ENCODE measurements around the gene ARFGAP1. TPM values are rescaled to one million over a fixed set of nuclear protein-coding genes. Genes with fewer than 3 reads are reported as not detected.

Gene ARFGAP1
- total RNA-seq, 1 donor from 2014 or later: 220 TPM

- Histone ChIP-seq H3K9me3 (ENCODE audit: insufficient read depth, low read depth, low read length) (no peaks in the 10 kb centered on the region), H3K27ac (ENCODE audit: low read depth, low read length) (no peak overlapping the region), H2AFZ (ENCODE audit: low read depth, low read length) (no peak overlapping the region), H3K36me3 (ENCODE audit: insufficient read depth, low read length) (peaks cover 2% of the 10 kb centered on the region), H3K4me3 (ENCODE audit: insufficient read depth, low read depth, low read length) (no peak overlapping the region), H3K27me3 (ENCODE audit: insufficient read depth, low read length) (peaks cover 16% of the 10 kb centered on the region), H3K4me2 (ENCODE audit: low read length) (no peak overlapping the region), H3K4me1 (ENCODE audit: insufficient read depth, low read length) (no peaks in the 10 kb centered on the region), H3K79me2 (ENCODE audit: insufficient read depth, low read length) (no peaks in the 10 kb centered on the region), H4K20me1 (ENCODE audit: insufficient read depth, low read length) (peaks cover 52% of the 10 kb centered on the region), H3K9ac (ENCODE audit: low read length) (no peak overlapping the region)
- H3K27me3 Mint-ChIP-seq (ENCODE audit: low read depth, unreplicated experiment): no peaks in the 10 kb centered on the region
- no peak overlapping the region for H3K4me3 Mint-ChIP-seq (ENCODE audit: unreplicated experiment)
- FAIRE-seq (no peak), DNase-seq (ENCODE audit: low read depth) (no peak)
- no peak for TF ChIP-seq CTCF (IDR thresholded peaks at IDR 0.05; ENCODE audit: insufficient read depth, low read depth, low read length)
- no peak for TF ChIP-seq EZH2 (IDR thresholded peaks at IDR 0.05; ENCODE audit: insufficient read depth, low read length)
- no peaks in the 10 kb centered on the region for H3K9me3 Mint-ChIP-seq (ENCODE audit: unreplicated experiment)
- H3K4me1 Mint-ChIP-seq (ENCODE audit: low read depth, unreplicated experiment): peaks cover 5% of the 10 kb centered on the region
- H3K27ac Mint-ChIP-seq (ENCODE audit: unreplicated experiment): peak overlapping the region; percentile 34
- no peaks in the 10 kb centered on the region for H3K36me3 Mint-ChIP-seq (ENCODE audit: low read depth, unreplicated experiment)
Observed at GRCh38 chr20:63292292-63292701, 19.7 kb downstream of the ARFGAP1 start.

- no peak within 1 kb of the TSS for H3K4me2 ChIP-seq (ENCODE audit: low read length)
- H3K79me2 ChIP-seq (ENCODE audit: insufficient read depth, low read length): no peaks in the 10 kb centered on the region
- no peak for TF ChIP-seq CTCF (IDR thresholded peaks at IDR 0.05; ENCODE audit: insufficient read depth, low read depth, low read length)
- H3K36me3 Mint-ChIP-seq (ENCODE audit: low read depth, unreplicated experiment): no peaks in the 10 kb centered on the region
- peak within 1 kb of the TSS; percentile 34 for H3K27ac Mint-ChIP-seq (ENCODE audit: unreplicated experiment)
- no peak within 1 kb of the TSS for H2AFZ ChIP-seq (ENCODE audit: low read depth, low read length)
- H3K9me3 ChIP-seq (ENCODE audit: insufficient read depth, low read depth, low read length): no peaks in the 10 kb centered on the region
- H3K9ac ChIP-seq (ENCODE audit: low read length): no peak within 1 kb of the TSS
- no peak within 1 kb of the TSS for H3K27ac ChIP-seq (ENCODE audit: low read depth, low read length)
- H3K4me1 ChIP-seq (ENCODE audit: insufficient read depth, low read length): no peaks in the 10 kb centered on the region
- DNase-seq (ENCODE audit: low read depth): no peak
- peaks cover 5% of the 10 kb centered on the region for H3K4me1 Mint-ChIP-seq (ENCODE audit: low read depth, unreplicated experiment)
- FAIRE-seq: no peak
- peaks cover 46% of the 10 kb centered on the region for H4K20me1 ChIP-seq (ENCODE audit: insufficient read depth, low read length)
- no peak within 1 kb of the TSS for H3K4me3 Mint-ChIP-seq (ENCODE audit: unreplicated experiment)
- peaks cover 2% of the 10 kb centered on the region for H3K36me3 ChIP-seq (ENCODE audit: insufficient read depth, low read length)
- H3K4me3 ChIP-seq (ENCODE audit: insufficient read depth, low read depth, low read length): no peak within 1 kb of the TSS
- no peaks in the 10 kb centered on the region for H3K27me3 Mint-ChIP-seq (ENCODE audit: low read depth, unreplicated experiment)
- no peaks in the 10 kb centered on the region for H3K9me3 Mint-ChIP-seq (ENCODE audit: unreplicated experiment)
- peaks cover 16% of the 10 kb centered on the region for H3K27me3 ChIP-seq (ENCODE audit: insufficient read depth, low read length)
Observed at GRCh38 chr20:63292904-63293303, 20.3 kb downstream of the ARFGAP1 start, which contains the start of gene COL20A1. TSS of gene COL20A1 (plus strand) at chr20:63293186. CDS start at chr20:63295108, 1,922 bp downstream.

GRCh38 chr20:63293456-63293855 lies 20.8 kb downstream of the ARFGAP1 start:
- no peak for TF ChIP-seq CTCF (IDR thresholded peaks at IDR 0.05; ENCODE audit: insufficient read depth, low read depth, low read length)
- Histone ChIP-seq H3K4me2 (ENCODE audit: low read length) (no peak overlapping the region), H3K36me3 (ENCODE audit: insufficient read depth, low read length) (no peaks in the 10 kb centered on the region), H3K9ac (ENCODE audit: low read length) (no peak overlapping the region), H3K4me3 (ENCODE audit: insufficient read depth, low read depth, low read length) (no peak overlapping the region), H2AFZ (ENCODE audit: low read depth, low read length) (no peak overlapping the region), H3K9me3 (ENCODE audit: insufficient read depth, low read depth, low read length) (no peaks in the 10 kb centered on the region), H3K27ac (ENCODE audit: low read depth, low read length) (no peak overlapping the region), H3K79me2 (ENCODE audit: insufficient read depth, low read length) (no peaks in the 10 kb centered on the region), H3K27me3 (ENCODE audit: insufficient read depth, low read length) (peaks cover 17% of the 10 kb centered on the region), H3K4me1 (ENCODE audit: insufficient read depth, low read length) (no peaks in the 10 kb centered on the region), H4K20me1 (ENCODE audit: insufficient read depth, low read length) (peaks cover 41% of the 10 kb centered on the region)
- no peak for DNase-seq (ENCODE audit: low read depth)
- Mint-ChIP-seq H3K9me3 (ENCODE audit: unreplicated experiment) (no peaks in the 10 kb centered on the region), H3K27ac (ENCODE audit: unreplicated experiment) (peak overlapping the region; percentile 34), H3K4me3 (ENCODE audit: unreplicated experiment) (no peak overlapping the region), H3K36me3 (ENCODE audit: low read depth, unreplicated experiment) (peaks cover 2% of the 10 kb centered on the region), H3K4me1 (ENCODE audit: low read depth, unreplicated experiment) (peaks cover 5% of the 10 kb centered on the region), H3K27me3 (ENCODE audit: low read depth, unreplicated experiment) (peaks cover 2% of the 10 kb centered on the region)
- FAIRE-seq: no peak
